Fibroblast of lung (primary cell): ENCODE data around the gene PALLD.

Experiments
- CTCF ChIP-seq, 2 donors: IDR thresholded peaks in 1 of 2; conservative IDR thresholded peaks in 1 of 2; 1 replicate in 1 of 2; 2 replicates in 1 of 2; pipeline ENCODE4 v1.5.1; 2011 to 2012; ENCODE audit warnings: low read length in 2 of 2, control low read depth in 1 of 2, inconsistent platforms in 1 of 2, low read depth in 1 of 2, mild to moderate bottlenecking in 1 of 2
- EZH2 ChIP-seq: IDR thresholded peaks from 2 replicates; pipeline ENCODE4 v1.5.1; 2012; ENCODE audit warnings: low read length, control low read depth, mild to moderate bottlenecking; ENCODE audit errors: missing control alignments

GRCh38 chr4:168811207-168811606, 314.4 kb downstream of the PALLD start:
- no peak for TF ChIP-seq EZH2
- no peak for TF ChIP-seq CTCF (conservative IDR thresholded peaks at IDR 0.05 in 1 of 2, IDR thresholded peaks at IDR 0.05 in 1 of 2; ENCODE audit: low read depth in 1 of 2, low read length in 2 of 2)
